K562 (cell line): ENCODE data around the gene CCDC171. TPM values are rescaled to one million over a fixed set of nuclear protein-coding genes. Genes with fewer than 3 reads are reported as not detected.

Experiments used
- ATAC-seq: fragments of 200-7000 bp; cut with Tn5 transposase; 3 replicates; pipeline ENCODE4 v1.9.1; 2020; ENCODE audit warnings: moderate library complexity
- BruUV-seq: library from RNA; stranded (reverse); fragments of 400-500 nt; replicated peaks from 2 replicates; lab custom pipeline; 2021; lab: Mats Ljungman, UMichigan
- CTCF ChIA-PET: fragments of 300-600 bp; formaldehyde crosslinking; extraction: SDS; loops from one replicate; lab custom pipeline; 2021; ENCODE audit warnings: low intra/inter-chr PET ratio; lab: Yijun Ruan, JAX
- POLR2A ChIA-PET: fragments of 300-600, 350-650 bp; sonication (Branson Sonifier 250); formaldehyde crosslinking; extraction: SDS; loops from one replicate; lab custom pipeline; 2021; ENCODE audit warnings: antibody characterized with exemption, inconsistent platforms; lab: Yijun Ruan, JAX
- DNase-seq, 4 experiments: peaks; one replicate each; pipeline versions ENCODE4 v3.0.0 to v3.0.0-alpha.2; 2011 to 2018; ENCODE audit warnings: low spot score in 3 of 4, mixed read lengths in 3 of 4; ENCODE audit errors: extremely low read depth in 1 of 4
- FAIRE-seq: peaks from 2 replicates; lab custom pipeline; 2011; peaks lifted over from hg19 to GRCh38; lab: Jason Lieb, UNC
- H2AFZ ChIP-seq: 2 replicates; pipeline ENCODE4 v1.6.0; 2011; ENCODE audit warnings: low read depth, low read length, control low read depth, inconsistent platforms
- H3K27ac ChIP-seq: fragments of 200-600 bp; 3 replicates; pipeline ENCODE4 v1.8.0; 2011; ENCODE audit warnings: low read depth, mild to moderate bottlenecking, control low read depth, inconsistent platforms, low read length, moderate library complexity, mixed read lengths; ENCODE audit errors: extremely low read depth
- H3K27me3 ChIP-seq, 2 experiments: fragments of 300-600 bp in 1 of 2; 2 replicates in 1 of 2; 3 replicates in 1 of 2; pipeline versions ENCODE4 v1.6.0 to v1.8.0; 2011; ENCODE audit warnings: inconsistent platforms in 2 of 2, low read length in 2 of 2, mild to moderate bottlenecking in 1 of 2, mixed read lengths in 1 of 2, moderate library complexity in 1 of 2; ENCODE audit not compliant: control insufficient read depth in 2 of 2, insufficient read depth in 2 of 2
- H3K36me3 ChIP-seq: fragments of 300-600 bp; 3 replicates; pipeline ENCODE4 v1.8.0; 2011; ENCODE audit warnings: mild to moderate bottlenecking, low read length, inconsistent platforms; ENCODE audit not compliant: control insufficient read depth, insufficient read depth
- H3K4me1 ChIP-seq, 2 experiments: fragments of 200-600 bp in 1 of 2; replicated peaks in 1 of 2; 2 replicates in 1 of 2; 3 replicates in 1 of 2; pipeline versions ENCODE4 v1.5.1 to v1.8.0; 2011; ENCODE audit warnings: inconsistent platforms in 2 of 2, low read length in 2 of 2, mild to moderate bottlenecking in 1 of 2, mixed read lengths in 1 of 2, moderate library complexity in 1 of 2; ENCODE audit not compliant: control insufficient read depth in 2 of 2, insufficient read depth in 2 of 2
- H3K4me2 ChIP-seq: 2 replicates; pipeline ENCODE4 v1.6.1; 2011; ENCODE audit warnings: low read length, control low read depth, inconsistent platforms, mixed read lengths; ENCODE audit not compliant: insufficient read depth
- H3K4me3 ChIP-seq: fragments of 200-600 bp; sonication (generic), shearing (Covaris generic); 2 replicates; pipeline ENCODE4 v1.5.1; 2016; ENCODE audit warnings: control low read depth, inconsistent platforms
- H3K79me2 ChIP-seq: fragments of 200-600 bp; 3 replicates; pipeline ENCODE4 v1.8.0; 2011; ENCODE audit warnings: low read length, inconsistent platforms; ENCODE audit not compliant: control insufficient read depth, insufficient read depth
- H3K9ac ChIP-seq, 2 experiments: 2 replicates each; pipeline versions ENCODE4 v1.6.0 to v1.6.1; 2011; ENCODE audit warnings: low read depth in 2 of 2, low read length in 2 of 2, control low read depth in 1 of 2, inconsistent platforms in 1 of 2, mild to moderate bottlenecking in 1 of 2, mixed read lengths in 1 of 2; ENCODE audit not compliant: insufficient read depth in 1 of 2
- H3K9me1 ChIP-seq: one replicate; pipeline ENCODE4 v1.6.0; 2011; ENCODE audit warnings: inconsistent platforms, mild to moderate bottlenecking, low read length, moderate library complexity; ENCODE audit not compliant: control insufficient read depth, insufficient read depth
- H3K9me3 ChIP-seq: replicated peaks from 2 replicates; pipeline ENCODE4 v1.5.1; 2011; ENCODE audit warnings: low read depth, low read length, inconsistent platforms; ENCODE audit not compliant: control insufficient read depth, insufficient read depth
- H4K20me1 ChIP-seq: replicated peaks from 2 replicates; pipeline ENCODE4 v1.6.1; 2011; ENCODE audit warnings: low read length, inconsistent platforms, mixed read lengths; ENCODE audit not compliant: control insufficient read depth, insufficient read depth
- RAD21 ChIP-seq, 2 experiments: fragments of 250-450 bp in 1 of 2; fragments of 450-650 bp in 1 of 2; sonication (Bioruptor Pico) in 1 of 2; formaldehyde crosslinking in 1 of 2; IDR thresholded peaks in 1 of 2; conservative IDR thresholded peaks in 1 of 2; 2 replicates each; pipeline versions ENCODE4 v1.4.0 to v1.8.0; 2020 to 2022; ENCODE audit warnings: mild to moderate bottlenecking in 2 of 2, moderate library complexity in 1 of 2
- SRSF7 ChIP-seq: fragments of 200-400 bp; formaldehyde crosslinking; optimal IDR thresholded peaks from 2 replicates; pipeline ENCODE3; 2017; ENCODE audit warnings: mild to moderate bottlenecking, low read depth, low read length
- ZFP30 ChIP-seq: fragments of 250-450 bp; sonication (Bioruptor Pico); IDR thresholded peaks from 2 replicates; pipeline ENCODE4 v1.8.0; 2022; ENCODE audit warnings: moderate library complexity, mild to moderate bottlenecking, inconsistent platforms, borderline replicate concordance
- WGBS: fragments of 100-300 bp; shearing (Covaris generic); methylation state at CpG from one replicate; pipeline ENCODE4 v1.1.6; 2016; ENCODE audit warnings: low coverage, mixed read lengths; ENCODE audit not compliant: insufficient coverage; ENCODE audit errors: missing lambda C conversion rate; 5-methylcytosine and 5-hydroxymethylcytosine counted together
- in situ Hi-C: fragments of 300-500 bp; cut with MboI; formaldehyde crosslinking; loops from 4 replicates; pipeline ENCODE4 v1.15.0; 2018; ENCODE audit warnings: inconsistent platforms, mixed read lengths
- intact Hi-C: fragments of 100-400 bp; cut with micrococcal nuclease; formaldehyde crosslinking; loops from 2 replicates; pipeline ENCODE4 v1.14.2; 2022
- polyA plus RNA-seq, 8 experiments: library from polyadenylated mRNA; depleted of rRNA in 4 of 8; stranded (reverse) in 5 of 8; unstranded in 3 of 8; fragments of >200 nt; fragmentation: Nextera tagmentation in 2 of 8; fragmentation: Illumina TruSeq in 1 of 8; extraction: Ambion mirVana in 2 of 8; extraction: Trizol in 1 of 8; gene quantifications; 2 replicates each; pipeline versions ENCODE4 v1.2.1 to v1.2.3, GENCODE V29; 2011 to 2014; ENCODE audit warnings: inconsistent platforms in 1 of 8, missing spikeins in 1 of 8
- total RNA-seq, 7 experiments: library from RNA; depleted of rRNA in 6 of 7; stranded (reverse); fragments of >200 nt in 6 of 7; fragmentation: Illumina TruSeq in 2 of 7; extraction: Trizol in 2 of 7; gene quantifications; 2 replicates each; pipeline versions ENCODE4 v1.2.1 to v1.2.3, GENCODE V29; 2011 to 2021; ENCODE audit warnings: low replicate concordance in 1 of 7
- TF ChIP-seq, protein P1 (sequence below), 2 experiments: fragments of 150-350 bp in 1 of 2; IDR thresholded peaks; 2 replicates each; pipeline ENCODE4 v1.6.1; 2012 to 2016; ENCODE audit warnings: low read depth in 2 of 2, low read length in 2 of 2, mild to moderate bottlenecking in 1 of 2, moderate library complexity in 1 of 2
- TF ChIP-seq, protein P2 (sequence below), 3 experiments: IDR thresholded peaks in 2 of 3; conservative IDR thresholded peaks in 1 of 3; 2 replicates each; pipeline ENCODE4 v1.5.1; 2011 to 2012; ENCODE audit warnings: low read length in 3 of 3, mild to moderate bottlenecking in 3 of 3, control low read depth in 2 of 3, improper control_type of control experiment in 1 of 3, inconsistent platforms in 1 of 3, low read depth in 1 of 3, mixed read lengths in 1 of 3, moderate library complexity in 1 of 3; ENCODE audit not compliant: insufficient read depth in 2 of 3
- TF ChIP-seq, protein P3 (sequence below): sonication (generic); formaldehyde crosslinking; IDR thresholded peaks from 2 replicates; pipeline ENCODE4 v1.8.1; 2023; ENCODE audit warnings: mild to moderate bottlenecking, missing genetic modification reagents

Gene CCDC171
- total and polyA plus RNA-seq, 9 of the 15 experiments (the other 6 are each of a cell fraction or from before 2014, with no cell fraction given): 0.08 to 3.8 (median 0.27) TPM

GRCh38 chr9:15622318-15622971 is 69.6 kb downstream of the CCDC171 start:
- ChIA-PET POLR2A (interaction anchor here (0.6 kb wide), 1 partner anchor 113 kb away, joined by 3 read pairs; no protein-coding TSS in a partner anchor), CTCF (no interaction called here)
- in situ Hi-C loops: loop anchor here (25.0 kb wide), 1 partner anchor 410 kb away; no protein-coding TSS in a partner anchor
- intact Hi-C loops: no loop called here
- Histone ChIP-seq H3K4me2 (no peak overlapping the region), H3K4me3 (no peak overlapping the region), H3K27ac (no peak overlapping the region), H2AFZ (no peak overlapping the region), H3K9ac (no peak overlapping the region), H3K79me2 (no peaks in the 10 kb centered on the region), H3K9me3 (no peaks in the 10 kb centered on the region), H4K20me1 (no peaks in the 10 kb centered on the region), H3K9me1 (no peaks in the 10 kb centered on the region)
- ATAC-seq (no peak), DNase-seq (no peak), FAIRE-seq (no peak)
- WGBS: 0% methylated on average over 1 of the region's 1 CpG
- TF ChIP-seq, protein P1, sequence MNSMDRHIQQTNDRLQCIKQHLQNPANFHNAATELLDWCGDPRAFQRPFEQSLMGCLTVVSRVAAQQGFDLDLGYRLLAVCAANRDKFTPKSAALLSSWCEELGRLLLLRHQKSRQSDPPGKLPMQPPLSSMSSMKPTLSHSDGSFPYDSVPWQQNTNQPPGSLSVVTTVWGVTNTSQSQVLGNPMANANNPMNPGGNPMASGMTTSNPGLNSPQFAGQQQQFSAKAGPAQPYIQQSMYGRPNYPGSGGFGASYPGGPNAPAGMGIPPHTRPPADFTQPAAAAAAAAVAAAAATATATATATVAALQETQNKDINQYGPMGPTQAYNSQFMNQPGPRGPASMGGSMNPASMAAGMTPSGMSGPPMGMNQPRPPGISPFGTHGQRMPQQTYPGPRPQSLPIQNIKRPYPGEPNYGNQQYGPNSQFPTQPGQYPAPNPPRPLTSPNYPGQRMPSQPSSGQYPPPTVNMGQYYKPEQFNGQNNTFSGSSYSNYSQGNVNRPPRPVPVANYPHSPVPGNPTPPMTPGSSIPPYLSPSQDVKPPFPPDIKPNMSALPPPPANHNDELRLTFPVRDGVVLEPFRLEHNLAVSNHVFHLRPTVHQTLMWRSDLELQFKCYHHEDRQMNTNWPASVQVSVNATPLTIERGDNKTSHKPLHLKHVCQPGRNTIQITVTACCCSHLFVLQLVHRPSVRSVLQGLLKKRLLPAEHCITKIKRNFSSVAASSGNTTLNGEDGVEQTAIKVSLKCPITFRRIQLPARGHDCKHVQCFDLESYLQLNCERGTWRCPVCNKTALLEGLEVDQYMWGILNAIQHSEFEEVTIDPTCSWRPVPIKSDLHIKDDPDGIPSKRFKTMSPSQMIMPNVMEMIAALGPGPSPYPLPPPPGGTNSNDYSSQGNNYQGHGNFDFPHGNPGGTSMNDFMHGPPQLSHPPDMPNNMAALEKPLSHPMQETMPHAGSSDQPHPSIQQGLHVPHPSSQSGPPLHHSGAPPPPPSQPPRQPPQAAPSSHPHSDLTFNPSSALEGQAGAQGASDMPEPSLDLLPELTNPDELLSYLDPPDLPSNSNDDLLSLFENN (IDR thresholded peaks at IDR 0.05; ENCODE audit: low read depth in 2 of 2, low read length in 2 of 2): no peak
- TF ChIP-seq, protein P2, sequence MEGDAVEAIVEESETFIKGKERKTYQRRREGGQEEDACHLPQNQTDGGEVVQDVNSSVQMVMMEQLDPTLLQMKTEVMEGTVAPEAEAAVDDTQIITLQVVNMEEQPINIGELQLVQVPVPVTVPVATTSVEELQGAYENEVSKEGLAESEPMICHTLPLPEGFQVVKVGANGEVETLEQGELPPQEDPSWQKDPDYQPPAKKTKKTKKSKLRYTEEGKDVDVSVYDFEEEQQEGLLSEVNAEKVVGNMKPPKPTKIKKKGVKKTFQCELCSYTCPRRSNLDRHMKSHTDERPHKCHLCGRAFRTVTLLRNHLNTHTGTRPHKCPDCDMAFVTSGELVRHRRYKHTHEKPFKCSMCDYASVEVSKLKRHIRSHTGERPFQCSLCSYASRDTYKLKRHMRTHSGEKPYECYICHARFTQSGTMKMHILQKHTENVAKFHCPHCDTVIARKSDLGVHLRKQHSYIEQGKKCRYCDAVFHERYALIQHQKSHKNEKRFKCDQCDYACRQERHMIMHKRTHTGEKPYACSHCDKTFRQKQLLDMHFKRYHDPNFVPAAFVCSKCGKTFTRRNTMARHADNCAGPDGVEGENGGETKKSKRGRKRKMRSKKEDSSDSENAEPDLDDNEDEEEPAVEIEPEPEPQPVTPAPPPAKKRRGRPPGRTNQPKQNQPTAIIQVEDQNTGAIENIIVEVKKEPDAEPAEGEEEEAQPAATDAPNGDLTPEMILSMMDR (IDR thresholded peaks at IDR 0.05 in 2 of 3, conservative IDR thresholded peaks at IDR 0.05 in 1 of 3; ENCODE audit: insufficient read depth in 2 of 3, low read depth in 1 of 3, low read length in 3 of 3): peak in 1 of 3 experiments; percentile 29; a peak in 2 of 6 replicates
- TF ChIP-seq SRSF7: no peak
- peak in 1 of 2 experiments; percentile 44; a peak in 3 of 4 replicates for TF ChIP-seq RAD21 (CRISPR knock-in tag; conservative IDR thresholded peaks at IDR 0.05 in 1 of 2, IDR thresholded peaks at IDR 0.05 in 1 of 2)
- TF ChIP-seq ZFP30 (CRISPR knock-in tag): no peak
- TF ChIP-seq, protein P3, sequence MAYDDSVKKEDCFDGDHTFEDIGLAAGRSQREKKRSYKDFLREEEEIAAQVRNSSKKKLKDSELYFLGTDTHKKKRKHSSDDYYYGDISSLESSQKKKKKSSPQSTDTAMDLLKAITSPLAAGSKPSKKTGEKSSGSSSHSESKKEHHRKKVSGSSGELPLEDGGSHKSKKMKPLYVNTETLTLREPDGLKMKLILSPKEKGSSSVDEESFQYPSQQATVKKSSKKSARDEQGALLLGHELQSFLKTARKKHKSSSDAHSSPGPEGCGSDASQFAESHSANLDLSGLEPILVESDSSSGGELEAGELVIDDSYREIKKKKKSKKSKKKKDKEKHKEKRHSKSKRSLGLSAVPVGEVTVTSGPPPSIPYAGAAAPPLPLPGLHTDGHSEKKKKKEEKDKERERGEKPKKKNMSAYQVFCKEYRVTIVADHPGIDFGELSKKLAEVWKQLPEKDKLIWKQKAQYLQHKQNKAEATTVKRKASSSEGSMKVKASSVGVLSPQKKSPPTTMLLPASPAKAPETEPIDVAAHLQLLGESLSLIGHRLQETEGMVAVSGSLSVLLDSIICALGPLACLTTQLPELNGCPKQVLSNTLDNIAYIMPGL (CRISPR knock-in tag): no peak
- TF ChIP-seq, all 486 proteins: peak for 2
- no TSS peak for BruUV-seq
- Histone ChIP-seq H3K36me3 (no peaks in the 10 kb centered on the region), H3K27me3 (no peaks in the 10 kb centered on the region), H3K4me1 (no peaks in the 10 kb centered on the region)
